HEK293 (cell line): Measurements from ENCODE around the gene SIK3.
A peak's percentile ranks its signal among the peaks of the same experiment; 100 is the strongest.

ENCODE experiments used
- KLF10 ChIP-seq: fragments of 450-650 bp; IDR thresholded peaks from 2 replicates; pipeline ENCODE4 v1.5.1; 2018; ENCODE audit warnings: missing biosample characterization, mild to moderate bottlenecking, missing genetic modification characterization
- KLF8 ChIP-seq: fragments of 450-650 bp; formaldehyde crosslinking; IDR thresholded peaks from 2 replicates; pipeline ENCODE4 v1.5.1; 2016; ENCODE audit warnings: missing biosample characterization, missing genetic modification characterization
- KLF9 ChIP-seq: fragments of 450-650 bp; formaldehyde crosslinking; IDR thresholded peaks from 2 replicates; pipeline ENCODE4 v1.5.1; 2016; ENCODE audit warnings: missing biosample characterization, missing genetic modification characterization, low read depth
- PRDM2 ChIP-seq: fragments of 450-650 bp; formaldehyde crosslinking; IDR thresholded peaks from 2 replicates; pipeline ENCODE4 v1.5.1; 2016; ENCODE audit warnings: missing biosample characterization, missing genetic modification characterization, borderline replicate concordance
- REPIN1 ChIP-seq: fragments of 450-650 bp; formaldehyde crosslinking; IDR thresholded peaks from 2 replicates; pipeline ENCODE4 v1.5.1; 2017; ENCODE audit warnings: missing biosample characterization, missing genetic modification characterization, low read depth
- SCRT2 ChIP-seq: fragments of 450-650 bp; formaldehyde crosslinking; IDR thresholded peaks from 2 replicates; pipeline ENCODE4 v1.5.1; 2016; ENCODE audit warnings: missing biosample characterization, missing genetic modification characterization
- ZBTB17 ChIP-seq: fragments of 450-650 bp; formaldehyde crosslinking; IDR thresholded peaks from 2 replicates; pipeline ENCODE4 v1.5.1; 2016; ENCODE audit warnings: missing biosample characterization, missing genetic modification characterization
- ZBTB21 ChIP-seq: fragments of 450-650 bp; formaldehyde crosslinking; IDR thresholded peaks from 2 replicates; pipeline ENCODE4 v1.5.1; 2017; ENCODE audit warnings: missing biosample characterization, missing genetic modification characterization
- ZBTB48 ChIP-seq: fragments of 450-650 bp; formaldehyde crosslinking; IDR thresholded peaks from 2 replicates; pipeline ENCODE4 v1.5.1; 2016; ENCODE audit warnings: missing biosample characterization, missing genetic modification characterization
- ZBTB7A ChIP-seq: fragments of 450-650 bp; formaldehyde crosslinking; IDR thresholded peaks from 2 replicates; pipeline ENCODE4 v1.5.1; 2016; ENCODE audit warnings: low read depth, missing biosample characterization, missing genetic modification characterization
- ZNF10 ChIP-seq: fragments of 450-650 bp; formaldehyde crosslinking; IDR thresholded peaks from 2 replicates; pipeline ENCODE4 v1.5.1; 2017; ENCODE audit warnings: missing biosample characterization, missing genetic modification characterization
- ZNF155 ChIP-seq: fragments of 450-650 bp; formaldehyde crosslinking; IDR thresholded peaks from 2 replicates; pipeline ENCODE4 v1.5.1; 2016; ENCODE audit warnings: missing biosample characterization, missing genetic modification characterization
- ZNF221 ChIP-seq: fragments of 450-650 bp; formaldehyde crosslinking; IDR thresholded peaks from 2 replicates; pipeline ENCODE4 v1.5.1; 2017; ENCODE audit warnings: missing biosample characterization, missing genetic modification characterization, borderline replicate concordance
- ZNF23 ChIP-seq: fragments of 450-650 bp; formaldehyde crosslinking; IDR thresholded peaks from 2 replicates; pipeline ENCODE4 v1.5.1; 2016; ENCODE audit warnings: missing biosample characterization, missing genetic modification characterization, borderline replicate concordance
- ZNF292 ChIP-seq: fragments of 450-650 bp; formaldehyde crosslinking; IDR thresholded peaks from 2 replicates; pipeline ENCODE4 v1.5.1; 2016; ENCODE audit warnings: low read depth, missing biosample characterization, missing genetic modification characterization, borderline replicate concordance
- ZNF335 ChIP-seq: fragments of 450-650 bp; formaldehyde crosslinking; conservative IDR thresholded peaks from 2 replicates; pipeline ENCODE4 v1.5.1; 2016; ENCODE audit warnings: missing biosample characterization, missing genetic modification characterization
- ZNF510 ChIP-seq: fragments of 450-650 bp; formaldehyde crosslinking; IDR thresholded peaks from 2 replicates; pipeline ENCODE4 v1.5.1; 2018; ENCODE audit warnings: mild to moderate bottlenecking, missing genetic modification characterization, missing biosample characterization; ENCODE audit not compliant: insufficient replicate concordance
- ZNF529 ChIP-seq: fragments of 450-650 bp; formaldehyde crosslinking; IDR thresholded peaks from 2 replicates; pipeline ENCODE4 v1.5.1; 2017; ENCODE audit warnings: missing genetic modification characterization, missing biosample characterization; ENCODE audit not compliant: insufficient replicate concordance
- ZNF548 ChIP-seq: fragments of 450-650 bp; formaldehyde crosslinking; IDR thresholded peaks from 2 replicates; pipeline ENCODE4 v1.5.1; 2016; ENCODE audit warnings: missing biosample characterization, missing genetic modification characterization
- ZNF623 ChIP-seq: fragments of 450-650 bp; formaldehyde crosslinking; IDR thresholded peaks from 2 replicates; pipeline ENCODE4 v1.5.1; 2016; ENCODE audit warnings: missing biosample characterization, missing genetic modification characterization
- ZNF768 ChIP-seq: fragments of 450-650 bp; formaldehyde crosslinking; IDR thresholded peaks from 2 replicates; pipeline ENCODE4 v1.5.1; 2018; ENCODE audit warnings: missing biosample characterization, mild to moderate bottlenecking, missing genetic modification characterization
- TF ChIP-seq, protein P1 (sequence below): fragments of 450-650 bp; formaldehyde crosslinking; IDR thresholded peaks from 2 replicates; pipeline ENCODE4 v1.5.1; 2016; ENCODE audit warnings: missing biosample characterization, missing genetic modification characterization
- TF ChIP-seq, protein P2 (sequence below): fragments of 450-650 bp; formaldehyde crosslinking; IDR thresholded peaks from 2 replicates; pipeline ENCODE4 v1.5.1; 2016; ENCODE audit warnings: missing biosample characterization, missing genetic modification characterization
- TF ChIP-seq, protein P3 (sequence below): fragments of 450-650 bp; formaldehyde crosslinking; IDR thresholded peaks from 2 replicates; pipeline ENCODE4 v1.5.1; 2016; ENCODE audit warnings: missing biosample characterization, missing genetic modification characterization, borderline replicate concordance
- TF ChIP-seq, protein P4 (sequence below): fragments of 450-650 bp; formaldehyde crosslinking; IDR thresholded peaks from 2 replicates; pipeline ENCODE4 v1.5.1; 2016; ENCODE audit warnings: missing biosample characterization, missing genetic modification characterization

The SIK3 gene

DNA sequence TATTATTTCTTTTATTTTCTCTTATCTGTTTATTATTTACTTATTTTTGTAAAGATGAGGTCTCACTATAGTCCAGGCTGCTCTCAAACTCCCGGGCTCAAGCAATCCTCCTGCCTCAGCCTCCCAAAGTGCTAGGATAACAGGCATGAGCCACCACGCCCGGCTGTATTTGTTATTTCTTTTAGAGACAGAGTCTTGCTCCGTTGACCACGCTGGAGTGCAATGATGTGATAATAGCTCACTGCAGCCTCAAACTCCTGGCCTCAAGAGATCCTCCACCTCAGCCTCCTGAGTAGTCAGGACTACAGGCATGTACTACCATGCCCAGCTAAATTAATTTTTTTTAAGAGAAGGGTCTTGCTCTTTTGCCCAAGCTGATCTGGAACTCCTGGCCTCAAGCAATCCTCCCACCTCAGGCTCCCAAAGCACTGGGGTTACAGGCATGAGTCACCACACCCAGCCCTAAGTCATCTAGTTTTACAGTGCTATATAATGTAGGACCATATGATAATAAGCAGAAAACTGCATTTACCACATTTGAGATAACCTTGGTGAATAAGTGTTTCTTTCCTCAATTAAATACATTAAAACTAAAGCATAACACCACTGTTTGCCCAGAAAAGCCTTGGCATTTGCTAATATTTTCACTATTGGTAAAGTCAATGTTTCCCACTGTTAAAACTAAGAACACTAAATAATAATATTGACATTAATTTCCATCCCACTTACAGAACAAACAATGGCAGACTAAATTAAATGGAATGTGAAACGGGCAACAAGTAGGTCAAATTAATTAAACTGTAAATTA is 127.5 kb downstream of the SIK3 start (continued):
- TF ChIP-seq, protein P1, sequence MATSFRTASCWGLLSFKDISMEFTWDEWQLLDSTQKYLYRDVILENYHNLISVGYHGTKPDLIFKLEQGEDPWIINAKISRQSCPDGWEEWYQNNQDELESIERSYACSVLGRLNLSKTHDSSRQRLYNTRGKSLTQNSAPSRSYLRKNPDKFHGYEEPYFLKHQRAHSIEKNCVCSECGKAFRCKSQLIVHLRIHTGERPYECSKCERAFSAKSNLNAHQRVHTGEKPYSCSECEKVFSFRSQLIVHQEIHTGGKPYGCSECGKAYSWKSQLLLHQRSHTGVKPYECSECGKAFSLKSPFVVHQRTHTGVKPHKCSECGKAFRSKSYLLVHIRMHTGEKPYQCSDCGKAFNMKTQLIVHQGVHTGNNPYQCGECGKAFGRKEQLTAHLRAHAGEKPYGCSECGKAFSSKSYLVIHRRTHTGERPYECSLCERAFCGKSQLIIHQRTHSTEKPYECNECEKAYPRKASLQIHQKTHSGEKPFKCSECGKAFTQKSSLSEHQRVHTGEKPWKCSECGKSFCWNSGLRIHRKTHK, result no peak
- TF ChIP-seq, protein P2, sequence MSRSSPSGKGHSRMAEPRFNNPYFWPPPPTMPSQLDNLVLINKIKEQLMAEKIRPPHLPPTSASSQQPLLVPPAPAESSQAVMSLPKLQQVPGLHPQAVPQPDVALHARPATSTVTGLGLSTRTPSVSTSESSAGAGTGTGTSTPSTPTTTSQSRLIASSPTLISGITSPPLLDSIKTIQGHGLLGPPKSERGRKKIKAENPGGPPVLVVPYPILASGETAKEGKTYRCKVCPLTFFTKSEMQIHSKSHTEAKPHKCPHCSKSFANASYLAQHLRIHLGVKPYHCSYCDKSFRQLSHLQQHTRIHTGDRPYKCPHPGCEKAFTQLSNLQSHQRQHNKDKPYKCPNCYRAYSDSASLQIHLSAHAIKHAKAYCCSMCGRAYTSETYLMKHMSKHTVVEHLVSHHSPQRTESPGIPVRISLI (tag by site-specific recombination), result no peak
- TF ChIP-seq, protein P3, sequence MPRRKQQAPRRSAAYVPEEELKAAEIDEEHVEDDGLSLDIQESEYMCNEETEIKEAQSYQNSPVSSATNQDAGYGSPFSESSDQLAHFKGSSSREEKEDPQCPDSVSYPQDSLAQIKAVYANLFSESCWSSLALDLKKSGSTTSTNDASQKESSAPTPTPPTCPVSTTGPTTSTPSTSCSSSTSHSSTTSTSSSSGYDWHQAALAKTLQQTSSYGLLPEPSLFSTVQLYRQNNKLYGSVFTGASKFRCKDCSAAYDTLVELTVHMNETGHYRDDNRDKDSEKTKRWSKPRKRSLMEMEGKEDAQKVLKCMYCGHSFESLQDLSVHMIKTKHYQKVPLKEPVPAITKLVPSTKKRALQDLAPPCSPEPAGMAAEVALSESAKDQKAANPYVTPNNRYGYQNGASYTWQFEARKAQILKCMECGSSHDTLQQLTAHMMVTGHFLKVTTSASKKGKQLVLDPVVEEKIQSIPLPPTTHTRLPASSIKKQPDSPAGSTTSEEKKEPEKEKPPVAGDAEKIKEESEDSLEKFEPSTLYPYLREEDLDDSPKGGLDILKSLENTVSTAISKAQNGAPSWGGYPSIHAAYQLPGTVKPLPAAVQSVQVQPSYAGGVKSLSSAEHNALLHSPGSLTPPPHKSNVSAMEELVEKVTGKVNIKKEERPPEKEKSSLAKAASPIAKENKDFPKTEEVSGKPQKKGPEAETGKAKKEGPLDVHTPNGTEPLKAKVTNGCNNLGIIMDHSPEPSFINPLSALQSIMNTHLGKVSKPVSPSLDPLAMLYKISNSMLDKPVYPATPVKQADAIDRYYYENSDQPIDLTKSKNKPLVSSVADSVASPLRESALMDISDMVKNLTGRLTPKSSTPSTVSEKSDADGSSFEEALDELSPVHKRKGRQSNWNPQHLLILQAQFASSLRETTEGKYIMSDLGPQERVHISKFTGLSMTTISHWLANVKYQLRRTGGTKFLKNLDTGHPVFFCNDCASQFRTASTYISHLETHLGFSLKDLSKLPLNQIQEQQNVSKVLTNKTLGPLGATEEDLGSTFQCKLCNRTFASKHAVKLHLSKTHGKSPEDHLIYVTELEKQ (tag by site-specific recombination), result no peak
- TF ChIP-seq ZBTB48 (no peak), ZBTB17 (tag by site-specific recombination) (peak; percentile 26), ZNF10 (no peak), ZNF768 (tag by site-specific recombination) (no peak), ZNF335 (tag by site-specific recombination) (no peak), KLF10 (tag by site-specific recombination) (peak; percentile 35; the same call in 1 of the 2 replicates), ZBTB7A (no peak), ZNF510 (tag by site-specific recombination) (no peak), ZNF548 (tag by site-specific recombination) (no peak), KLF8 (no peak), REPIN1 (tag by site-specific recombination) (no peak), ZBTB21 (tag by site-specific recombination) (no peak), PRDM2 (tag by site-specific recombination) (no peak), SCRT2 (tag by site-specific recombination) (peak; percentile 73), ZNF23 (tag by site-specific recombination) (no peak), ZNF155 (tag by site-specific recombination) (no peak), ZNF529 (no peak), ZNF221 (tag by site-specific recombination) (no peak), ZNF623 (tag by site-specific recombination) (no peak), KLF9 (tag by site-specific recombination) (no peak), ZNF292 (tag by site-specific recombination) (no peak)
- TF ChIP-seq, protein P4, sequence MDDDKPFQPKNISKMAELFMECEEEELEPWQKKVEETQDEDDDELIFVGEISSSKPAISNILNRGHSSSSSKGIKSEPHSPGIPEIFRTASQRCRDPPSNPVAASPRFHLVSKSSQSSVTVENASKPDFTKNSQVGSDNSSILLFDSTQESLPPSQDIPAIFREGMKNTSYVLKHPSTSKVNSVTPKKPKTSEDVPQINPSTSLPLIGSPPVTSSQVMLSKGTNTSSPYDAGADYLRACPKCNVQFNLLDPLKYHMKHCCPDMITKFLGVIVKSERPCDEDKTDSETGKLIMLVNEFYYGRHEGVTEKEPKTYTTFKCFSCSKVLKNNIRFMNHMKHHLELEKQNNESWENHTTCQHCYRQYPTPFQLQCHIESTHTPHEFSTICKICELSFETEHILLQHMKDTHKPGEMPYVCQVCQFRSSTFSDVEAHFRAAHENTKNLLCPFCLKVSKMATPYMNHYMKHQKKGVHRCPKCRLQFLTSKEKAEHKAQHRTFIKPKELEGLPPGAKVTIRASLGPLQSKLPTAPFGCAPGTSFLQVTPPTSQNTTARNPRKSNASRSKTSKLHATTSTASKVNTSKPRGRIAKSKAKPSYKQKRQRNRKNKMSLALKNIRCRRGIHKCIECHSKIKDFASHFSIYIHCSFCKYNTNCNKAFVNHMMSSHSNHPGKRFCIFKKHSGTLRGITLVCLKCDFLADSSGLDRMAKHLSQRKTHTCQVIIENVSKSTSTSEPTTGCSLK, result no peak
